Fibroblast of peridontal ligament (primary cell): ENCODE results near the gene SAMD8.
"Not testable (repeated sequence)": the region's sequence is repeated elsewhere in the genome, so short reads cannot be mapped to it uniquely, and the experiment has no call there.

Experiments used
- DNase-seq: peaks from one replicate; pipeline ENCODE4 v3.0.0-alpha.2; 2010; ENCODE audit errors: extremely low read depth

The SAMD8 gene

DNA sequence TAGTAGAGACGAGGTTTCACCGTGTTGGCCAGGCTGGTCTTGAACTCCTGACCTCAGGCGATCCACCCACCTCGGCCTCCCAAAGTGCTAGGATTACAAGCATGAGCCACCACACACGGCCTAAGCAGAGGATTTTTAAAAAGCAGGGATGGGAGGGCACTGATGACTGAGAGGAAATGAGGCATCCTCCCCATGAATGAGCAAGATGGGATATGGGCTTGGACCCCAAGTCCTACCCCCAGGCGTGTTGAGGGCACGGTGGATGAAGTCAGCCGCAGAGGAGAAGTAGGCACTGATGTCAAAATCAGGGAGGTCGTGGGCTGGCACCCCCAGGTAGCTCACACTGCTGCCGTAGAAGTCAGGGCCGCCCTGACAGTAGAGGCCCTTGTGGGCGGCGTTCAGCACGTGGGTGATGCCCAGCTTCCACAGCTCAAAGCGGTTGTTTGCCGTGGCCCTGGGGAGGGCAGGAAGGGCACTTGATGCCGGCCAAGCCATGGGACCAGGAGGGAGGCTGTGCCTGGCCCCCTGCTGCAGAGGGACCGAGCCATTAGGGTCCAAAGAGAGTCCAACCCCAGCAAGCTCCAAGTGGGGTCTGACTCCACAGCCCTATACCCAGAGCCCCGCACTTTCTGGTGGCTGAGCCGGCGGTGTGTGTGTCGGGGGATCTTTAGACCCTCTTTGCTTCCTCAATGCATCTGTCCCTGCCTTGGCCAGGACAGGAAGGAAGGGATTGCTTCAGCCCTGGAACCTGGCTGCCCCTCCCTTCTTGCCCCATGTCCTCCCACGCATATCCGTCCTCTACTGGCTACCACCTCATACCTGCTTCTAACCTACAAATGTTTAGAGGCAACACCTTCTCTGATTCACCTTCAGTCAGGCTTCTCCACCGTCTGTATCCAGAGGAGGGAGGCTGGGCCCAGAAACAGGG, 3.4 kb upstream of the SAMD8 start:
- no peak for DNase-seq

GRCh38 chr10:75108684-75109458, 2.6 kb upstream of the SAMD8 start:
- DNase-seq: no peak

DNA sequence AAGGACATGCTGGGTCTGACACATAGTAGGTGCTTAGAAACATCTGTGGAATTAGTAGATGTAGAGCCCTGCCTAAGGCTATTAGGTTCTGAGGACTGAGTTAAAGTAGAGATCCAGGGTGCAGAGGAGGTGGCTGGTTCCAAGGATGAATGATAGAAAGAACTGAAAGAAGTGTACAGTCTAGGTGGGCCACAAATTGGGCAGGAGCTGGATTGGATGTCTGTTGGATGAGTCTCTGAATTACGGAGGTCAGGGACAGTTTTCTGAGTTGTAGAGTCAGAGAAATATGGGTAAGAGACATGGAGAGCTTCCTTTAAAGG, 2.0 kb upstream of the SAMD8 start:
- DNase-seq: no peak

- DNase-seq: no peak
Measured at GRCh38 chr10:75110006-75110632, 1.3 kb upstream of the SAMD8 start.

DNA sequence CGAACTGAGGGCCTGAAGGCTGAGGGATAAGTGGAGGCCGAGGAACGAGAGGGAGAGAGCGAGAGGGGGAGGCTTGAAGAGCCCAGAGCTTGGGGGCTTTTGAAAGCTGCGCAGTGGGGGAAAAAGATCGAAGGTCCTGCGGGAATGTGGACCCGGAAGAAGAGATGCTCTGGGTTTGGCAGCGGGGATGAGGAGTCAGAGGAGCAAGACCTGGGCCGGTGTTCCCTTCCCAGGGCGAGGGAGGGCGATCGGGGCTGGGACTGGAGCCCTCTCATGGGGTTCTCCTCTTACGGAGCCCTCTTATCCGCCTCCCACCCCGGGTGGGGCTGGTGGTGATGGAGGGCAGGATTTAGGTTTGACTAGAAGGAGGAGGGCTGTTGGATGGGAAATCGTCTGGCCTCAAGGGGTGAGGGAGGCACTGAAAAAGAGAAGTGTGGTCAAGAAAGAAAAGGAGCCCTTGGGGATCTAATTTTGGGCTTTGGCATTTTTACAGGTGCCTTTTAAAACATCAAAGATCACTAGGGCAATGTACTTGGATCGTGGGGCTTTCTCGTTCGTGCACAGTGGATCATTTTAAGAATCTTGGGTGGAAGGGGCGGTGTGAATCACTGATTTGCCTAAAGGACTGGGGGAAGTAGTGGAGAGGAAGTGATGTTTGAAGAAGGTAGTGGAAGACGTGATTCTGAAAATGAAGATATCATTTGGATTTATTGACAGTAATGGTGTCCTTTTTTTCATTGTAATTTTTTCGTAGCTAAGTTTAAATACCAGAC, 637 bp downstream of the SAMD8 start:
- DNase-seq: peak; percentile 53

DNA sequence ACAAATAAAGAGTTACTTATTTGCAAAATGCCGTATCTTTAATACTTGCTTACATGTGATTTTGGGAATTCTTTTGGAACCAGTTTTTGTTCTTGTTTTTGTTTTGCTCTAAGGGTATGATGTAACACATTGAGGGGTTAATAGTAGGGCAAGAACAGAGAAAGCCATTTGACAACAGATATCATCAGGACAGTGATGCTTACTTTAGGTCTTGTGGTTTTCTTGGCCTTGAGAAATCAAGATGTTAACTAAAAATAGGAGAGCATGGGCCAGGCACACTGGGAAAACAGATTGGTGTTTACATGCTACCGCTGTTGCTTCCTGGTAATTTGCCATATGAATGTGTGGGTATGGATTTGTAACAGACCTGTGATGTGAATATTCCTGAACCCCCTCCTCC, 3.7 kb downstream of the SAMD8 start:
- peak; percentile 40 for DNase-seq

DNA sequence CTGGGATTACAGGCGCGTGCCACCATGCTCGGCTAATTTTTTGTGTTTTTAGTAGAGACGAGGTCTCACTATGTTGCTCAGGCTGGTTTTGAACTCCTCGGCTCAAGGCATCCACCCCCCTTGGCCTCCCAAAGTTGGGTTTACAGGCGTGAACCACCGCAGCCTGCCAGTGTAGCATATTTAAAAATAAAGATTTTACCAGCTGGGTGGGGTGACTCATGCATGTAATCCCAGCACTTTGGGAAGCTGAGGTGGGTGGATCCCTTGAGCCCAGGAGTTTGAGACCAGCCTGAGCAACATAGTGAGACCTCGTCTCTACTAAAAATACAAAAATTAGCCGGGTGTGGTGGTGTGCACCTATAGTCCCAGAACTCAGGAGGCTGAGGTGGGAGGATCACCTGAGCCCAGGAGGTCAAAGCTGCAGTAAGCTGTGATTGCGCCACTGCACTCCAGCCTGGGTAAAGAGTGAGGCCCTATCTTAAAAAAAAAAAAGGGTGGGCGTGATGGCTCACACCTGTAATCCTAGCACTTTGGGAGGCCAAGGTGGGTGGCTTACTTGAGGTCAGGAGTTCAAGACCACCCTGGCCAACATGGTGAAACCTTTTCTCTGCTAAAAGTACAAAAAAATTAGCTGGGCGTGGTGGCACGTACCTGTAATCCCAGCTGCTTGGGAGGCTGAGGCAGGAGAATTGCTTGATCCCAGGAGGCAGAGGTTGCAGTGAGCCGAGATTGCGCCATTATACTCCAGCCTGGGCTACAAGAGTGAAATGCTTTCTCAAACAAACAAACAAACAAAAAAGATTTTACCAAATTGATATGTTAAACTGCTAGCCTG, 5.7 kb downstream of the SAMD8 start:
- peak; percentile 23 for DNase-seq

DNA sequence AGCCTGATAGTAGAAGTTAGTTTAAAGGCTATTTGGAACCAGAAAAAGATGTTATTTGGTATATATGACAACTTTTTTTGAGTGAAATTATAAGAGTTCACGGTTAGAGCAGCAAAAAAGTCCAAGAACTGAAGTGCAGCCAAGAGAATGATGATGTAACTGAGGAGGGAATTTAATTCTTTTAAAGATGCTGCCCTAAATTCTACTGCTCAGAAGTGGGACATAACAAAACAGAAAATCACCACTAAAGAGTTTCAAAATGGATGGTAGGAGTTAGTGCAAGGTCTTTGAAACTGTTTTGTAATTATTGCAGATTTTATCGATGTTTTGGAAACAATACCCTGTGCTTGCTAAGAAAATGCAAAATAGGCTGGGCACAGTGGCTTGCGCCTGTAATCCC, 6.5 kb downstream of the SAMD8 start:
- DNase-seq: peak; percentile 69

- DNase-seq: not testable (repeated sequence)
Measured at GRCh38 chr10:75119444-75120066, 8.1 kb downstream of the SAMD8 start.

GRCh38 chr10:75121322-75121721, 9.9 kb downstream of the SAMD8 start:
- no peak for DNase-seq

GRCh38 chr10:75122505-75122904, 11.0 kb downstream of the SAMD8 start:
- DNase-seq: no peak

DNA sequence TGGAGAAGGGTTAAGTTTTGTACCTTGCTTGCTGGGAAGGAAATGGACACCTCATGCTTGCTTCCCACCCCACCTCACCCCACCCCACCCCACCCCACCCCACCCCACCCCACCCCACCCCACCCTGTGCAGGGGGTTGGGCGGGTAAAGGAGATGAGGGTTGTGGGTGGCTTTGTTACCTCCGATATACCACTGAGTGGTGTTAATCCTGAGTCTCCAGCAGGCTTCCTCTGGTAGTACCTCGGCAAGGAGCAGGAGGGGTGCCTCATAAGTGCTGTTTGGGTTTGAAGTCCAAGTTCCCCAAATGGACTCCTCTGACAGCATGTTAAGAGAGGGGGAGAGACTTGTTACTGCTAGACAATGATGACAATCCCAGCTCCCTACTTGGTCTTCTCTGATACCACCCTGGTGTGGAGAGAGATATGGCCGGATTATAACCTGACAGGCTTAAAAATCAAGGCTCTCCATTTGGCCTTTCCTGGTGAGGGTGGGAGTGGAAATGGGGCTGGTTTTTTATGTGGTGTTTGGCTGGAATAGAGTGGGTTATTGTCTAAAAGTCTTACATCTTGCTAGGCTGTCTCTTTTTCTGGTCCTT, 11.7 kb downstream of the SAMD8 start:
- DNase-seq: no peak

DNA sequence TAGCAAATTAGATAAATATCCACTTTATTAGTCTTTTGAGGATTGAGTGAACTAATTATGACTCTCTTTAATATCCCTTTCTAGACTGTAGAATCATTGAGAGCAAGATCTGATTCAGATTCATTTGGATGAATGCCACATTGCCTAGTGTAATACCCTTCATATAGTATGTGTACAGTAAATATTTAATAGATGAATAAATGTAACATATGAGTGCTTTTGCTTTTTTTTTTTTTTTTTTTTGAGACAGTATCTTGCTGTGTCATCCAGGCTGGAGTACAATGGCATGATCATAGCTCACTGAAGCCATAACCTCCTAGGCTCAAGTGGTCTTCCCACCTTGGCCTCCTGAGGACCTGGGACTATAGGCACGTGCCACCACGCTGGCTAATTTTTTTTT, 14.8 kb downstream of the SAMD8 start:
- no peak for DNase-seq

GRCh38 chr10:75127471-75127870, 16.0 kb downstream of the SAMD8 start:
- DNase-seq: no peak

DNA sequence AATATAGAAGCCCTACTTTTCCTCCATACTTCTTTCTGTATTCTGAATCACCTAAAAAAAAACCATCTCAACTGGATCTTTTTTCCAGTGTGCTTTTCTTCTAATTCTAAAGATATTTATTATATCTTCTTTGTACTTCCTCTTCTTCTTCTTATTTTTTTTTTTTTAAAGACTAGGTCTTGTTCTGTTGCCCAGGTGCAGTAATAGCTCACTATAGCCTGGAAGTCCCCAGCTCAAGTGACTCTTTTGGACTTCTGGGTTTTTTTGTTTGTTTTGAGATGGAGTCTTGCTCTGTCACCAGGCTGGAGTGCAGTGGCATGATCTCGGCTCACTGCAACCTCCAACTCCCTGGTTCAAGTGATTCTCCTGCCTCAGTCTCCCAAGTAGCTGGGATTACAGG, 17.5 kb downstream of the SAMD8 start:
- not testable (repeated sequence) for DNase-seq

DNA sequence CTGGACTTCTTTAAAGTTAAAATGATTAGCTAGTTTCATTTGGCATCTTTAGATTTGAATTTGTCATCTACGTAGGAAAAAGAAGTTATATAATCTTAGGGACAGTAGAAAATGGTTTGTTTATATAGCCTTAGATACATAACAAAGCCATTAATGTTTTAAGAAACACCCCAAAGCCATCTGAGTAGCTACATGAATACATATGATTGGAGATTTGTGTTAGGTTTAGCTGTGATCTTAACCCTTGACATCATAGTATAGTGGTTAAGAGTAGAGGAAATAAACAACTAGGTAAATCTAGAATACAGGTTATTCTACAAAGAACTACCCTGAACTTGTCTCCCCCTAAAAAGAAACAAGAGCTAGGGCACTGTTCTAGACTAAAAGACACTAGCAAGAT, 18.1 kb downstream of the SAMD8 start:
- no peak for DNase-seq

DNA sequence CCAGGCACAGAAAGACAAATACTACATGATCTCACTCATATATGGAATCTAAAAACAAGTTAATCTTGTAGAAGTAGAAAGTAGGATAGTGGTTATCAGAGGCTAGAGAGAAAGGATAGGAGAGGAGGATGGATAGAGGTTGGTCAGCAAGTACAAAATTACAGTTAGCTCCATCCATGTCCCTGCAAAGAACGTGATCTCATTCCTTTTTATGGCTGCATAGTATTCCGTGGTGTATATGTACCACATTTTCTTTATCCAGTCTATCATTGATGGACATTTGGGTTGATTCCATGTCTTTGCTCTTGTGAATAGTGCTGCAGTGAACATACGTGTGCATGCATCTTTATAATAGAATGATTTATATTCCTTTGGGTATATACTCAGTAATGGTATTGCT, 22.2 kb downstream of the SAMD8 start:
- DNase-seq: not testable (repeated sequence)

GRCh38 chr10:75136346-75136745, 24.9 kb downstream of the SAMD8 start:
- no peak for DNase-seq

- peak; percentile 87 for DNase-seq
Measured at GRCh38 chr10:75137533-75138438, 26.3 kb downstream of the SAMD8 start.
